ENCODE measurements around the gene SETD3. TPM values are rescaled to one million over a fixed set of nuclear protein-coding genes. Genes with fewer than 3 reads are reported as not detected.

The SETD3 gene
- total RNA-seq, 2 experiments from 2014 or later: 43.3 to 48.1 TPM

DNA sequence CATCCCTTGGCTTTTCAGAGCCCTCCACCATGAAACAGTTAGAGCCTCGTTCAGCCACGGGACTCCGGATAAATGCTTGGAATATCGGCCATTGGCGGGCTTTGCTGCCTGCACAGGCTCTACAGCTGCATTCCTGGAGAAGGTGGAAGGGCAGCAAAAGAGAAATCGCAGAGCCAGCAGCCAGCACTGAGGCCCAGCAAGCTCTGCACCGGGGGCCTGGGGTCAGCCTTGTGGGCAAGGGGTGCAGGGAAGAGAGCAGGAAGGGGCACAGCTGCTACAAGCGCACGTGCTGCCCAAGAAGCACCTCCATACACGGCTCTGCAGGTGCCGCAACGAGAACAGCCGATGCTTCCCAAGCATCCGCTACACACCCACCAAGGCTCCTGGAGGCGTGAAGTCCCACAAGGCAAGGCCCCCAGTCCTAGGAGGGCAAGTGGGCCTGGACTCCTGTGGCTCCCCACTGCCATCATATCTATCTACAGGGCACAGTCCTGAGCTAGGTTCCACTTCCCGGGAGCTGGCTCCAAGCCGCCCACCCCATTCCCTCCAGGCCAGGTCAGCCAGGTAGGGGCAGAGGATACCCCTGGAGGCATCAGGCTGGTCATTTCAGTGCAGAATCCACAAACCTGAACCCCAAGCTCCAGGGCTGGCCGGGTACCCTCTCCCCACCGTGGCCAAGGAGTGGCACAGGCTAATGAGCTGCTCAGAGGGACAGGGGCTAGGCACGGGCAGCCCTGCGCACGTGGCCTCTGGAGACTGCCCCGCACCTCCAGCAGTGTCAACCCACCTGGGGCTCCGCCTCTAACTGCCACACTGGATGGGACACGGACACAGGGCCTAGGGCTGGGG lies 40.7 kb upstream of the SETD3 start:
- Mint-ChIP-seq H3K36me3 (ENCODE audit: low read depth) (no peaks in the 10 kb centered on the region), H3K4me1 (ENCODE audit: low read depth) (peaks cover 12% of the 10 kb centered on the region), H3K4me3 (no peak overlapping the region), H3K27ac (no peak overlapping the region), H3K27me3 (ENCODE audit: low read depth) (no peaks in the 10 kb centered on the region), H3K9me3 (no peaks in the 10 kb centered on the region)
- DNase-seq: no peak
- intact Hi-C loops (cut with micrococcal nuclease): no loop called here
- CTCF ChIA-PET: interaction anchor here (1.6 kb wide), 1 partner anchor 9 kb away, joined by 4 read pairs; no protein-coding TSS in a partner anchor

DNA sequence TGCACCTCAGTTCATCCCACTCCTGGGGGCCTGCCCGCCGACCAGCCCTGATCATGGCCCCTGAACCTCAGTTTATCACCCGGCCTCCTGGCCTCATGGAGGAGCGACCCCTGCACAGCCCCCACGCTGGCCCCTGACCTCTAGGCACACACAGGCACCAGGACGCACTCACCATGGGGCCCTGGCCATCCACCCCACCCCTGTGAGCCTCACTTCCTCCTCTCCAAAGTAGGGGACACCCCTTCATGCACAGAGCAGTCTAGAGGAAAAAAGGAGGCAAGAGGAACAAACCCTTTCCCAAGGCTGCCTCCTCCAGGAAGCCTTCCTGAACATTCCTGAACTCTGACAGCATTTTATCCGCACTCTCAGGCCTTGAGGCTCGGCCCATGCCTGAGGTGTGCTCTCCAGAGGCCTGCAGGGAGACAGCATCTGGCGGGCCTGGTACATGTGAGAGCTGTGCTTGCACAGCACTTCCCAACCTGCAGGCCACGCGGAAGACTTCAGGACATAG lies 40.0 kb upstream of the SETD3 start:
- DNase-seq: no peak
- Mint-ChIP-seq H3K27me3 (ENCODE audit: low read depth) (no peaks in the 10 kb centered on the region), H3K27ac (no peak overlapping the region), H3K4me3 (no peak overlapping the region), H3K36me3 (ENCODE audit: low read depth) (no peaks in the 10 kb centered on the region), H3K9me3 (no peaks in the 10 kb centered on the region), H3K4me1 (ENCODE audit: low read depth) (peaks cover 10% of the 10 kb centered on the region)
- CTCF ChIA-PET: no interaction called here
- intact Hi-C loops (cut with micrococcal nuclease): no loop called here

DNA sequence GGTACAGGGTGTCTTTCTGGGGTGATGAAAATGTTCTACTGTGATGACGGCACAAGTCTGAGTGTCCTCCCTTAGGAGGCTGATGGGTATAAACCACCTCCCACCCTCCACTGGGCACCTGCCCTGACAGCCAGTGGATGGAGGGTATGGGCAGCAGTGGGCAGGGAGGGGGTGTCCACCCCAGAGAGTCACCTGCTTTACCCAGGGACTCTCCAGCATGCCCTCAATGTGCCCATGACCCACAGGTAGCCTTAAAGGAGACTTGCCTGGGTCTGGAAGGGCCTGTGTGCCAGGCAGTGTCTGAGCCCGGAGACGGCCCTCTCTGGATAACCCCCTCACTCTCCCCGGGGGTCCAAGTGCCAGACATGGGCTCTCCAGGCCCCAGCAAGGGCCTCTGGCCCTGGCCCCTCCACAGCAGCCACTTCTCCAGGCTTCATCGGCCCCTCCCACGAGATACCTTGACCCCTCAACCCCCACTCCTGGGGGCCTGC lies 39.3 kb upstream of the SETD3 start:
- H3K27me3 Mint-ChIP-seq (ENCODE audit: low read depth): no peaks in the 10 kb centered on the region
- DNase-seq: no peak
- intact Hi-C loops (cut with micrococcal nuclease): loop anchor here (2.0 kb wide), 2 partner anchors 163 to 365 kb away; no protein-coding TSS in a partner anchor
- CTCF ChIA-PET: interaction anchor here (3.3 kb wide), 1 partner anchor 108 kb away, joined by 19 read pairs; no protein-coding TSS in a partner anchor
- no peaks in the 10 kb centered on the region for H3K9me3 Mint-ChIP-seq
- H3K4me3 Mint-ChIP-seq: no peak overlapping the region
- H3K27ac Mint-ChIP-seq: no peak overlapping the region
- peaks cover 4% of the 10 kb centered on the region for H3K4me1 Mint-ChIP-seq (ENCODE audit: low read depth)
- H3K36me3 Mint-ChIP-seq (ENCODE audit: low read depth): no peaks in the 10 kb centered on the region

DNA sequence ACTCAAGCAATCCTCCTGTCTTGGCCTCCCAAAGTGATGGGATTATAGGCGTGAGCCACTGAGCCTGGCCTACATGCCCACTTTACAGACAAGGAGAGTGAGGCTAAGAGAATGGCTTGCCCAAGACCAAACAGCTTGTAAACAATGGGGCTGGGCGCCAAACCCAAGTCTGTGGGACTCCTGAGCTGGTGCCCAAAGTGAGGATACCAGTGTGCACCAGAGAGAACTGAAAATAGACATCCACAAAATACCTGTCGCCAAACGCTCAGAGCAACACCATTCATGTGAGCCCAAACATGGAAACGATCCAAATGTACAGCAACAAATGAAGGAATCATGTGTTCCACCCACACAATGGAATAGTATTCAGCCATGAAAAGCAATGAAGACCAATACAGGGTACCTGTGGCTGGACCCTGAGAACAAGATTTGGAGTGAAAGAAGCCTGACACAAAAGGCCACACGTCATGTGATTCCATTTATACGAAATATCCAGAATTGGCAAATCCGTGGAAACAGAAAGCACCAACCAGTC lies 38.8 kb upstream of the SETD3 start:
- DNase-seq: no peak
- H3K4me1 Mint-ChIP-seq (ENCODE audit: low read depth): no peaks in the 10 kb centered on the region
- CTCF ChIA-PET: interaction anchor here (0.6 to 3.3 kb wide), 4 partner anchors 31 to 1325 kb away, joined by 3 to 19 read pairs (median 4); no protein-coding TSS in a partner anchor
- no peaks in the 10 kb centered on the region for H3K27me3 Mint-ChIP-seq (ENCODE audit: low read depth)
- H3K9me3 Mint-ChIP-seq: no peaks in the 10 kb centered on the region
- intact Hi-C loops (cut with micrococcal nuclease): loop anchor here (2.0 kb wide), 2 partner anchors 163 to 365 kb away; no protein-coding TSS in a partner anchor
- H3K27ac Mint-ChIP-seq: no peak overlapping the region
- no peak overlapping the region for H3K4me3 Mint-ChIP-seq
- H3K36me3 Mint-ChIP-seq (ENCODE audit: low read depth): no peaks in the 10 kb centered on the region

DNA sequence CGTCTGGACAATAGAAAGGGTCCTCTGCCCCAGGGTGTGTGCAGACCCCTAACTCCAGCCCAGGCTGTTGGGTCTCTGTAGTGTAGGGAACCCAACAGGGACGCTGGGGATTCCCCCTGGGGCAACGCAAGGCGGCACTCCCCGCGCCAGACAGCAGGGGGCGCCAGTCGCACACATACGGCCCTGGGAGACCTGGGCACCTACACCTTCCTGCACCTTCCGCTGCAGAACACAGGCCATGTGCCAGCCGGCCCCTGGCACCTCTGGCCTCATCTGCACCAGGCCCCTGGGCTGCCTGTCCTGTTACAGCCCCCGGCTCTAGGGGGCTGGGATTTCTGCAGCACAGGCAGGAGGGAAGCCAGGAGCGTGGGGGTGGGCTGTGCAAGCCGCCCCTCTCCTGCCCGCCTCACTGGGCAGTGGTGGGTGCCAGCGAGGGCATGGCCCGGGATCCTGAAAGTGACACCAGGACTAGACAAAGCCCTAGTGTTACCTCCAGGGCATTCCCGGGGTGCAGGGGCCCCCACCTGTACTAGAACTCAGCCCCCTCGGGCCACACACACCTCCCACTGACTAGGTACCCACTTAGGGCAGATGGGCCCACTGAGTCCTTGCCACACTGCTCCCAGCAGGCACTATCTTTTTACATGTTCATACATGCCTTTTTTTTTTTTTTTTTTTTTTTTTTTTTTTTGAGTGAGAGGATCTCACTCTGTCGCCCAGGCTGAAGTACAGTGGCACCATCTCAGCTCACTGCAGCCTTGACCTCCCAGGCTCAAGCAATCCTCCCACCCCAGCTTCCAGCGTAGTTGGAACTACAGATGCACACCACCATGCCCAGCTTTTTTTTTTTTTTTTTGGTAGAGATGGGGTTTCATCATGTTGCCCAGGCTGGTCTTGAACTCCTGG lies 38.0 kb upstream of the SETD3 start:
- Mint-ChIP-seq H3K4me1 (ENCODE audit: low read depth) (no peaks in the 10 kb centered on the region), H3K4me3 (no peak overlapping the region), H3K27ac (no peak overlapping the region), H3K36me3 (ENCODE audit: low read depth) (no peaks in the 10 kb centered on the region), H3K27me3 (ENCODE audit: low read depth) (no peaks in the 10 kb centered on the region), H3K9me3 (no peaks in the 10 kb centered on the region)
- intact Hi-C loops (cut with micrococcal nuclease): loop anchor here (1.0 to 2.0 kb wide), 3 partner anchors 111 to 366 kb away; no protein-coding TSS in a partner anchor
- DNase-seq: peak; percentile 89
- CTCF ChIA-PET: interaction anchor here (0.6 to 3.3 kb wide), 6 partner anchors 10 to 1325 kb away, joined by 3 to 19 read pairs (median 4); no protein-coding TSS in a partner anchor

DNA sequence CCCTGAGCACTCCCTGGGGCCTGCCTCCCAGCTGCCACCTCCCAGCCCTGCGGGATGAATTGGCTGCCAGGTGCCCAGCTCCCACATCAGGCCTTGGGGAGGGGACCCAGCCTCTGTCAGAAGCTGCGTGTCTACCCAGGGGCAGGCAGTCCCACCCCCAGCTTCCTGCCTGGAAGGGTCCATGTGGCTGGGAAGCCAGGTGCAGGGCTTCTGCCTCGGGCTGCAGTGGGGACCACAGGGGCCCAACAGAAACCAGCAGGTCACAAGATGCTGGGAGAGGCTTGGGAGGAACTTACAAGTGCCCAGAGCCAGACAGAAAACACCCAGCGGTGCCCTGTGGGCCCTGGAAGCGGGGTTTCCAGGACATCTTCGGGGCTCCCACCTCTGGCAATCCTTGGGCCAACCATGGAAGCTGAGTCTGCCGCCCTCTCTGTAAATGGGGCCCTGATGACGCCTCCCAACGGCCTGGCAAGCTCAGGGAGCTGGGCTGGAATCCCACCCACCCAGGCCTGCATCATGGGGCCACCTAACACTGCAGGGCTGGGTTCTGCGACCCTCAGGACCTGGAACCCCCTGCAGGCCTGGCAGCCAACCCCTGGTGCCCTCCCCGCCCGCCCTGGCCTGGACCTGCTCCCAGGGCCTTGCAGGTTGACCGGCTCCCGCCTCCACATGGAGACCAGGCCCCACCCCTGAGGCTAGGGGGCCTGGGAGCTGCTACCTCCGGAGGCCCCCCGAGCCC lies 37.2 kb upstream of the SETD3 start:
- Mint-ChIP-seq H3K27me3 (ENCODE audit: low read depth) (no peaks in the 10 kb centered on the region), H3K4me1 (ENCODE audit: low read depth) (no peaks in the 10 kb centered on the region), H3K9me3 (no peaks in the 10 kb centered on the region), H3K4me3 (no peak overlapping the region), H3K36me3 (ENCODE audit: low read depth) (no peaks in the 10 kb centered on the region), H3K27ac (no peak overlapping the region)
- DNase-seq: no peak
- CTCF ChIA-PET: interaction anchor here (0.6 to 3.3 kb wide), 5 partner anchors 10 to 114 kb away, joined by 3 to 19 read pairs (median 3); no protein-coding TSS in a partner anchor
- intact Hi-C loops (cut with micrococcal nuclease): loop anchor here (1.0 to 2.0 kb wide), 3 partner anchors 111 to 367 kb away; no protein-coding TSS in a partner anchor

DNA sequence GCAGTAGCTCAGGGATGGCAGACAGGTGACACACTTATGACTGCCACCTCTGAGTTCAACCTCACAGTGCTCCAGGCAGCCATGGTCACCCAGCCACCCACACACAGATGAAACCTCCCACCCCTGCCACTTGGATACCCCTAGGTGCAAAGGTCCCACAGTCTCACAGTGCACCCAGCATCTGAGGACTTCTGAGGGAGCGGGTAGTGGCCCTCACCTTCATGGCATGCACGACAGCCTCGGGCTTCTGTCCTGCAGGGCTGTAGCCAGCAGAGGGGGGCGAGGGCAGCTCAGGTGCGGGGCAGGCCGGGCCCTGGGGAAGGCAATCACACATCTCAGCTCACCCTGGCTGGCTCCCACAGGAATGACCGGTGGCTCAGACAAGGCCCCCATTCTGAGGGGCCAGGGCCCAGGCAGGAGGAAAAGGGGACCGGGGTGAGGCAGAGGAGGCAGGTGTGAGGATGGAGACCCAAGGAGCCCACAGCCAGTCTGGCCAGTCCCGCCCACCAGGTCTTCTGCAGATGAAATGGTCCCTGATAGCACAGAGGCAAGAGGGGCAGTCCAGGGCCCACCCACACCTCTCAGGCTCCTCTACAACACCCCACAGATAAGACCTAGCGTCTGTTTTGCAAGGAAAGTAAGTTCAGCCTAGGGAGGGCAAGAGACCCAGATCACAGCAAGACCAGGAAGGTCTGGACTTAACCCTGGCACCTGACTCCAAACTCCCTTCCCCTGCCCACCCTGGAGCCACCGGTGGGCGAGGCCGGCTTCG lies 36.4 kb upstream of the SETD3 start:
- H3K4me3 Mint-ChIP-seq: no peak overlapping the region
- CTCF ChIA-PET: interaction anchor here (0.6 to 3.3 kb wide), 5 partner anchors 12 to 114 kb away, joined by 3 to 19 read pairs (median 5); no protein-coding TSS in a partner anchor
- no peaks in the 10 kb centered on the region for H3K36me3 Mint-ChIP-seq (ENCODE audit: low read depth)
- H3K9me3 Mint-ChIP-seq: no peaks in the 10 kb centered on the region
- no peaks in the 10 kb centered on the region for H3K27me3 Mint-ChIP-seq (ENCODE audit: low read depth)
- no peak overlapping the region for H3K27ac Mint-ChIP-seq
- intact Hi-C loops (cut with micrococcal nuclease): no loop called here
- H3K4me1 Mint-ChIP-seq (ENCODE audit: low read depth): no peaks in the 10 kb centered on the region
- no peak for DNase-seq

DNA sequence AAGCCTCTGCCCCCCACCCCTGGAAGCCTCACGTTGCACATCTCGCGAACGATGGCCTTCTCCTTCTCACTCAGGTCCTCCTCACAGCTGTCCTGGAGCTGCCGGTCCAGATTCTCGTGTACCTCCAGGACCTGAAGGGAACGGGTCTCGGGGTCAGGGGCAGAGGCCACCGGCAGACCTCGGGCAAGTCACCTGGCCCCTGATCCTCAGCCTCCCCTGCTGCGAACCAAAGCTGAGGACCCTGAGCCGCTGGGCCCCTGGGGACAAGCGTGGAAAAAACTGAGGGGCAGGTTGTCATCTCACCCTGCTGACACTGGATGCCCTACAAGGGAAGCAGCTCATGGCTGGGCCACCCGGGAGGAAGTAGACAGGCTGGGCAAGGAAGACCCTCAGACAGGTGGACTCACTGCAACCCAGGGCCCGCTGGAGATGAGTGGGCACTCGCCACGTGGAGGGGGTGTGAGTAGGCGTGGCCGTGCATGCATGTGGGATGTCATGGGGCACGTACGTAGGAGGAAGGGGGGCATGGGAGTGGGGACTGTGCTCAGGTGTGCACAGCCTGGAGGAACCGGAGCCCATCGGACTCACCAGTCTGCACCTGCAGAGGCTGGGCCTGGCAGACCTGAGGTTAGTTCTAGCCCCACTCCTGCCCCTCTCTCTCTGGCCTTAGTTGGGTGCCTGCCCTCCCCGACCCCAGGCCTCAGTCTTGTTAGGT lies 35.7 kb upstream of the SETD3 start:
- Mint-ChIP-seq H3K36me3 (ENCODE audit: low read depth) (no peaks in the 10 kb centered on the region), H3K4me3 (no peak overlapping the region), H3K27ac (no peak overlapping the region), H3K27me3 (ENCODE audit: low read depth) (no peaks in the 10 kb centered on the region), H3K4me1 (ENCODE audit: low read depth) (no peaks in the 10 kb centered on the region), H3K9me3 (no peaks in the 10 kb centered on the region)
- intact Hi-C loops (cut with micrococcal nuclease): no loop called here
- no peak for DNase-seq
- CTCF ChIA-PET: interaction anchor here (0.6 to 3.3 kb wide), 4 partner anchors 100 to 112 kb away, joined by 3 to 19 read pairs (median 4); no protein-coding TSS in a partner anchor

DNA sequence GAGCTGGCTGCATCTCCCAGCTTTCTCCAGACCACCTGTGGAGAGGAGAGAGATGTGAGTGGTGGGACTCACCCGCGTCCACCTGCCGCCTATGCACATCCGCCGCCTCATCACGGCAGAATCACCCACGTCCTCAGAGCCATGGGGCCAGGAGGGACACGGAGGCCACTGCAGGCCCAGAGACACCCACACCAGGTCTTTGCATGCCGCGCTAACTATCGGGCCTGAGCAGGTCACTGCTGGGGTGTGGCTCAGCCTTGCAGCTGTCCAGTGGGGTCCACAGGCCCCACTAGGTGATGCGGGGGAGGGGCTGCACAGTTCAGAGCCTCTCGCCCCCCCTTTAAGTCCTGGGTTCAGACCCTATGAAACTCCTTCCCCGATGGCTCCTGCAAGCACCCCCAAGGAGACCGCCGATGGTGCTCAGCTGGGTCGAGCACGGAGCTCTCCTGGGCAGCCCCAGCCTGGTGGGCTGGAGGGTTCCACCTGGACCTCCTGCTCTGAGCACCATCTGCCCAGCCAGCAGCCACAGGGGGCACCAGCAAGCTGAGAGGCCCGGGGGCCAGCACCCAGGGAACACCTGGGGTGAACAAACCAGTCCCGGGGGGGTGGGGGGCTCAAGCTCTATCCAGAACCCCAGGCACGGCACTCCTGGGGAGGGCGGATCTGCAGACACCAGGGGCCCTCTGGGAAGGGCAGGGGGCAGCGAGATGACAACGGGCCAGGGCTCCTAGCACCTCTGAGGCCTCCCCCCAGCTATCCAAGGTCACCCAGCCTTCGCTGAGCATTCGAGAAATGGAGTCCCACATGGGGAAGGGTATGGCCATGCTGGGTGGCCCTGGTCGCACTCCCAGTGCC lies 34.9 kb upstream of the SETD3 start:
- no peak for DNase-seq
- CTCF ChIA-PET: interaction anchor here (0.6 to 1.4 kb wide), 3 partner anchors 99 to 113 kb away, joined by 3 to 5 read pairs (median 3); no protein-coding TSS in a partner anchor
- intact Hi-C loops (cut with micrococcal nuclease): no loop called here
- Mint-ChIP-seq H3K36me3 (ENCODE audit: low read depth) (no peaks in the 10 kb centered on the region), H3K27ac (no peak overlapping the region), H3K4me3 (no peak overlapping the region), H3K27me3 (ENCODE audit: low read depth) (no peaks in the 10 kb centered on the region), H3K9me3 (no peaks in the 10 kb centered on the region), H3K4me1 (ENCODE audit: low read depth) (no peaks in the 10 kb centered on the region)
